DND-41 (cell line): ENCODE measurements around the gene EIF4H.
"Not testable (repeated sequence)": the region's sequence is repeated elsewhere in the genome, so short reads cannot be mapped to it uniquely, and the experiment has no call there.

Experiments used
- ATAC-seq: fragments of 200-7000 bp; cut with Tn5 transposase; 3 replicates; pipeline ENCODE4 v1.9.1; 2021; ENCODE audit warnings: low read depth; ENCODE audit not compliant: insufficient read depth
- DNase-seq: peaks from one replicate; pipeline ENCODE4 v3.0.0-alpha.2; 2020
- H2AFZ ChIP-seq: 2 replicates; pipeline ENCODE4 v1.6.0; 2012; ENCODE audit warnings: low read depth, low read length
- H3K27ac ChIP-seq: 2 replicates; pipeline ENCODE4 v1.5.1; 2012; ENCODE audit warnings: low read length, inconsistent platforms
- H3K27me3 ChIP-seq: fragments of 200-600 bp; sonication (generic); 2 replicates; pipeline ENCODE4 v1.6.0; 2012; ENCODE audit warnings: low read length, mild to moderate bottlenecking, inconsistent platforms; ENCODE audit not compliant: insufficient read depth, poor library complexity
- H3K36me3 ChIP-seq: 2 replicates; pipeline ENCODE4 v1.5.1; 2012; ENCODE audit warnings: low read length, inconsistent platforms; ENCODE audit not compliant: insufficient read depth
- H3K4me1 ChIP-seq: 2 replicates; pipeline ENCODE4 v1.5.1; 2012; ENCODE audit warnings: mild to moderate bottlenecking, low read length; ENCODE audit not compliant: insufficient read depth
- H3K4me2 ChIP-seq: 2 replicates; pipeline ENCODE4 v1.6.0; 2012; ENCODE audit warnings: mild to moderate bottlenecking, moderate library complexity, low read length, inconsistent platforms; ENCODE audit not compliant: insufficient read depth
- H3K4me3 ChIP-seq, 2 experiments: fragments of 200-600 bp in 1 of 2; shearing (Covaris generic) in 1 of 2; 2 replicates each; pipeline ENCODE4 v1.5.1; 2012 to 2016; ENCODE audit warnings: inconsistent platforms in 2 of 2, low read length in 2 of 2, mild to moderate bottlenecking in 2 of 2, low read depth in 1 of 2, moderate library complexity in 1 of 2
- H3K79me2 ChIP-seq: 2 replicates; pipeline ENCODE4 v1.6.0; 2012; ENCODE audit warnings: low read length, inconsistent platforms; ENCODE audit not compliant: insufficient read depth
- H3K9ac ChIP-seq: 2 replicates; pipeline ENCODE4 v1.6.0; 2012; ENCODE audit warnings: low read depth, mild to moderate bottlenecking, inconsistent platforms, low read length, moderate library complexity
- H3K9me3 ChIP-seq: 2 replicates; pipeline ENCODE4 v1.5.1; 2012; ENCODE audit warnings: low read length, moderate library complexity, mild to moderate bottlenecking, inconsistent platforms; ENCODE audit not compliant: insufficient read depth, severe bottlenecking
- H4K20me1 ChIP-seq: 2 replicates; pipeline ENCODE4 v1.6.0; 2012; ENCODE audit warnings: low read length; ENCODE audit not compliant: insufficient read depth
- CTCF ChIP-seq: IDR thresholded peaks from 2 replicates; pipeline ENCODE4 v1.5.1; 2012; ENCODE audit warnings: borderline replicate concordance, low read length, moderate library complexity, mild to moderate bottlenecking; ENCODE audit not compliant: poor library complexity, severe bottlenecking; ENCODE audit errors: extremely low read depth
- EZH2 ChIP-seq: IDR thresholded peaks from 3 replicates; pipeline ENCODE4 v1.6.1; 2012; ENCODE audit warnings: borderline replicate concordance, low read depth, mild to moderate bottlenecking, moderate library complexity, low read length, inconsistent platforms; ENCODE audit not compliant: severe bottlenecking

EIF4H gene

GRCh38 chr7:74223711-74224510, 49.8 kb downstream of the EIF4H start:
- peak; percentile 13; the same call in 2 of the 3 replicates for ATAC-seq
- Histone ChIP-seq H2AFZ (no peak overlapping the region), H3K4me1 (peaks cover 27% of the 10 kb centered on the region), H3K4me2 (no peak overlapping the region), H3K27ac (peak overlapping the region; percentile 64; the same call in 1 of the 2 replicates), H4K20me1 (no peaks in the 10 kb centered on the region), H3K4me3 (no peak overlapping the region), H3K9me3 (no peaks in the 10 kb centered on the region), H3K9ac (no peak overlapping the region), H3K79me2 (no peaks in the 10 kb centered on the region), H3K27me3 (no peaks in the 10 kb centered on the region), H3K36me3 (peaks cover 37% of the 10 kb centered on the region)
- DNase-seq, result no peak
- no peak for TF ChIP-seq EZH2

GRCh38 chr7:74224511-74224832, 50.3 kb downstream of the EIF4H start:
- H3K36me3 ChIP-seq, result peaks cover 43% of the 10 kb centered on the region
- H3K27me3 ChIP-seq, result no peaks in the 10 kb centered on the region
- no peak overlapping the region for H2AFZ ChIP-seq
- peaks cover 23% of the 10 kb centered on the region for H3K4me1 ChIP-seq
- ATAC-seq, result no peak
- no peak overlapping the region for H3K4me2 ChIP-seq
- H4K20me1 ChIP-seq, result no peaks in the 10 kb centered on the region
- H3K9ac ChIP-seq, result no peak overlapping the region
- H3K4me3 ChIP-seq, result no peak overlapping the region
- DNase-seq, result no peak
- H3K79me2 ChIP-seq, result no peaks in the 10 kb centered on the region
- TF ChIP-seq EZH2, result no peak
- no peak for TF ChIP-seq CTCF
- H3K9me3 ChIP-seq, result no peaks in the 10 kb centered on the region
- peak overlapping the region; percentile 64; the same call in 1 of the 2 replicates for H3K27ac ChIP-seq

- H3K36me3 ChIP-seq, result peaks cover 47% of the 10 kb centered on the region
- H3K4me2 ChIP-seq, result not testable (repeated sequence)
Measured at GRCh38 chr7:74224907-74225306, 50.8 kb downstream of the EIF4H start.

GRCh38 chr7:74225400-74225799, 51.2 kb downstream of the EIF4H start:
- Histone ChIP-seq H3K79me2 (no peaks in the 10 kb centered on the region), H3K9me3 (no peaks in the 10 kb centered on the region), H3K36me3 (peaks cover 52% of the 10 kb centered on the region), H3K27ac (peak overlapping the region; percentile 54; the same call in 1 of the 2 replicates), H3K4me3 (no peak overlapping the region), H4K20me1 (no peaks in the 10 kb centered on the region), H2AFZ (no peak overlapping the region), H3K9ac (no peak overlapping the region), H3K27me3 (no peaks in the 10 kb centered on the region), H3K4me1 (peaks cover 13% of the 10 kb centered on the region), H3K4me2 (no peak overlapping the region)
- TF ChIP-seq CTCF (no peak), EZH2 (no peak)
- no peak for ATAC-seq
- DNase-seq, result no peak

More at GRCh38 chr7:74224907-74225306, 50.8 kb downstream of the EIF4H start:
- not testable (repeated sequence) for H3K79me2 ChIP-seq, H3K27me3 ChIP-seq, H3K4me3 ChIP-seq, DNase-seq, H4K20me1 ChIP-seq, H3K9me3 ChIP-seq, H3K9ac ChIP-seq, ATAC-seq, H2AFZ ChIP-seq
- Histone ChIP-seq H3K4me1 (peaks cover 18% of the 10 kb centered on the region), H3K27ac (peak overlapping the region; percentile 64; the same call in 1 of the 2 replicates)
